Measurements from ENCODE around the gene POLR2E. TPM values are rescaled to one million over a fixed set of nuclear protein-coding genes. Genes with fewer than 3 reads are reported as not detected.
A peak's percentile ranks its signal among the peaks of the same experiment; 100 is the strongest.

The POLR2E gene
- total RNA-seq, 1 donor from 2014 or later = 140 TPM

DNA sequence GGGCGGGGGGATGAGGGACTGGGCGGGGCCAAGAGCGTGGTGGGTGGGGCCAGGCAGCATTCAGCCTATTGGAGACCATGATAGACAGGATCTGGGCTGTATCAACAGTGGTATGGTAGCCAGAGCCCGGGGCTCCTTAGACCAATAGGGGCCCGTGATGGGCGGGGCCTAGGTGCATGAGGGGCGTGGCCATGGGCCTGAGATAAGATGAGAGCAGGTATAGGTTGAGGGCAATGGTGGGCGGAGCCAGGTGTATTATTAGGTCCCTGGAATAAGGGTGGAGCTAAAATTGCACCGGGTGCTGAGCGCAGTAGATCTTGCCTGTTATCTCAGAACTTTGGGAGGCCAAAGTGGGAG is 50.0 kb downstream of the POLR2E start:
- Mint-ChIP-seq H3K27ac (ENCODE audit: unreplicated experiment) (no peak overlapping the region), H3K36me3 (ENCODE audit: unreplicated experiment) (no peaks in the 10 kb centered on the region), H3K4me1 (ENCODE audit: low read depth, unreplicated experiment) (peaks cover 2% of the 10 kb centered on the region), H3K27me3 (ENCODE audit: unreplicated experiment) (no peaks in the 10 kb centered on the region), H3K4me3 (ENCODE audit: unreplicated experiment) (no peak overlapping the region), H3K9me3 (ENCODE audit: unreplicated experiment) (peaks cover 4% of the 10 kb centered on the region)
- TF ChIP-seq, protein P1, sequence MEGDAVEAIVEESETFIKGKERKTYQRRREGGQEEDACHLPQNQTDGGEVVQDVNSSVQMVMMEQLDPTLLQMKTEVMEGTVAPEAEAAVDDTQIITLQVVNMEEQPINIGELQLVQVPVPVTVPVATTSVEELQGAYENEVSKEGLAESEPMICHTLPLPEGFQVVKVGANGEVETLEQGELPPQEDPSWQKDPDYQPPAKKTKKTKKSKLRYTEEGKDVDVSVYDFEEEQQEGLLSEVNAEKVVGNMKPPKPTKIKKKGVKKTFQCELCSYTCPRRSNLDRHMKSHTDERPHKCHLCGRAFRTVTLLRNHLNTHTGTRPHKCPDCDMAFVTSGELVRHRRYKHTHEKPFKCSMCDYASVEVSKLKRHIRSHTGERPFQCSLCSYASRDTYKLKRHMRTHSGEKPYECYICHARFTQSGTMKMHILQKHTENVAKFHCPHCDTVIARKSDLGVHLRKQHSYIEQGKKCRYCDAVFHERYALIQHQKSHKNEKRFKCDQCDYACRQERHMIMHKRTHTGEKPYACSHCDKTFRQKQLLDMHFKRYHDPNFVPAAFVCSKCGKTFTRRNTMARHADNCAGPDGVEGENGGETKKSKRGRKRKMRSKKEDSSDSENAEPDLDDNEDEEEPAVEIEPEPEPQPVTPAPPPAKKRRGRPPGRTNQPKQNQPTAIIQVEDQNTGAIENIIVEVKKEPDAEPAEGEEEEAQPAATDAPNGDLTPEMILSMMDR (IDR thresholded peaks at IDR 0.05; ENCODE audit: partially characterized antibody, unreplicated experiment) = no peak
- no peak for DNase-seq

DNA sequence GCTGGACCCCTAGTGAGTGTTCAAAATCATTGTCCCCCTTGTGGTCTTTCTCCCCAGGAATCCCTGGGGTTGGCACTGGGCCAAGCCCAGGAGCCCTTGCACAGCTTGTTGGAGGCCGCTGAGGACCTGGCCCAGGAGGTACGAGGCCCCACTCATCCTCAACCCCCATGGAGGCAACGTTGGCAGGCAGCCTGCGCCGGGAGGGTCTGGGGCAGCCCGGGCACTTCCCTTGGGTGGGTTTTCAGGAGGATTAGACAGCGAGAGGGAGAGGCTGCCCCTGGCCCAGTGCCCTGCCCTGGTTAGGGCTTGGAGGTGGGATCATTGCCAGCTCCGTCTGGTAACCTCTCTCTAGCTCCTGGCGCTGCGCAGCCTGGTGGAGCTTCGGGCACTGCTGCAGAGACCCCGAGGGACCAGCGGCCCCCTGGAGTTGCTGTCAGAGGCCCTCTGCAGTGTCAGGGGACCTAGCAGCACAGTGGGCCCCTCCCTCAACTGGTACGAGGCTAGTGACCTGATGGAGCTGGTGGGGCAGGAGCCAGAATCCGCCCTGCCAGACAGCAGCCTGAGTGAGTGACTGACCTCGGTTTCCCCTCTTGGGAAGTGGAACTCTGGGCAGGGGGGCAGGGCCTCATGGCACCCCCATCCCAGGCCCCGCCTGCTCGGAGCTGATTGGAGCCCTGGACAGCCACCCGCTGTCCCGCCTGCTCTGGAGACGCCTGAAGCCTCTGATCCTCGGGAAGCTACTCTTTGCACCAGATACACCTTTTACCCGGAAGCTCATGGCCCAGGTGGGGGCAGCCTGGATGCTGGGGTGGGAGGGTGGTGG is 52.3 kb downstream of the POLR2E start:
- Mint-ChIP-seq H3K27ac (ENCODE audit: unreplicated experiment) (no peak overlapping the region), H3K4me3 (ENCODE audit: unreplicated experiment) (no peak overlapping the region), H3K4me1 (ENCODE audit: low read depth, unreplicated experiment) (peaks cover 3% of the 10 kb centered on the region), H3K36me3 (ENCODE audit: unreplicated experiment) (no peaks in the 10 kb centered on the region), H3K9me3 (ENCODE audit: unreplicated experiment) (peaks cover 6% of the 10 kb centered on the region), H3K27me3 (ENCODE audit: unreplicated experiment) (peaks cover 4% of the 10 kb centered on the region)
- no peak for DNase-seq
- TF ChIP-seq, protein P1 (IDR thresholded peaks at IDR 0.05; ENCODE audit: partially characterized antibody, unreplicated experiment) = no peak

DNA sequence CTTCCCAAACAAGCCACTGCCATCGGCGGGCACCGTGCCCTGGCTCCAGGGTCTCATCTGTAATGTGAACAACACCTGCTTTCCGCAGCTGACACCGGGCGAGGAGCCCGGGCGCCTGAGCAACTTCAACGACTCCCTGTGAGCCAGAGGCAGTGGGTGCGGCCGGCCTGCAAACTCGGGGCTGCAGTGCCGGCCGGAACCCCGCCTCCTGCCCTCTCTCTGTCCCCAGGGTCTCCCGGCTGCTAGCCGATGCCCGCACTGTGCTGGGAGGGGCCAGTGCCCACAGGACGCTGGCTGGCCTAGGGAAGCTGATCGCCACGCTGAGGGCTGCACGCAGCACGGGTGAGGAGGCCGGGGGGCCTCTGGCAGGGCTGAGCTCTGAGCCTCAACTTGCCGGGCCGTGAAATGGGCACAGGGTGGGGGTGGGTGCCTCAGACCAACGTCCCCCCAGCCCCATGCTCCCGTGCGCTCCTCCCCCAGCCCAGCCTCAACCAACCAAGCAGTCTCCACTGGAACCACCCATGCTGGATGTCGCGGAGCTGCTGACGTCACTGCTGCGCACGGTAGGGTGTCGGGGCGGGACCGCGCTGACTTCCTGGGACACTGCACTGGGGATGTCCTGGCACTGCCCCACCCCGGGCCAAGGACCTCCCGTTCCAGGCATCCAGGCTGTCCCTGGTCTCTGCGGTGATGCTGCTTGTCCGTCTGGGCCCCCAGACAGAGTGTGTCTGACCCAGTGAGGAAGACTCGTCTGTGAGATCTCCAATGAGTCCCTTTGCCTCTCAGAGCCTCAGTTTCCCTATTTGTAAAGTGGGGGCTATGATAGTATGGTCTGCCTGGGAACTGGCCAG is 53.1 kb downstream of the POLR2E start:
- DNase-seq = no peak
- peaks cover 3% of the 10 kb centered on the region for H3K4me1 Mint-ChIP-seq (ENCODE audit: low read depth, unreplicated experiment)
- H3K36me3 Mint-ChIP-seq (ENCODE audit: unreplicated experiment) = no peaks in the 10 kb centered on the region
- H3K9me3 Mint-ChIP-seq (ENCODE audit: unreplicated experiment) = peaks cover 6% of the 10 kb centered on the region
- H3K27ac Mint-ChIP-seq (ENCODE audit: unreplicated experiment) = no peak overlapping the region
- peak overlapping the region; percentile 96 for H3K4me3 Mint-ChIP-seq (ENCODE audit: unreplicated experiment)
- H3K27me3 Mint-ChIP-seq (ENCODE audit: unreplicated experiment) = peaks cover 6% of the 10 kb centered on the region
- TF ChIP-seq, protein P1 (IDR thresholded peaks at IDR 0.05; ENCODE audit: partially characterized antibody, unreplicated experiment) = no peak

DNA sequence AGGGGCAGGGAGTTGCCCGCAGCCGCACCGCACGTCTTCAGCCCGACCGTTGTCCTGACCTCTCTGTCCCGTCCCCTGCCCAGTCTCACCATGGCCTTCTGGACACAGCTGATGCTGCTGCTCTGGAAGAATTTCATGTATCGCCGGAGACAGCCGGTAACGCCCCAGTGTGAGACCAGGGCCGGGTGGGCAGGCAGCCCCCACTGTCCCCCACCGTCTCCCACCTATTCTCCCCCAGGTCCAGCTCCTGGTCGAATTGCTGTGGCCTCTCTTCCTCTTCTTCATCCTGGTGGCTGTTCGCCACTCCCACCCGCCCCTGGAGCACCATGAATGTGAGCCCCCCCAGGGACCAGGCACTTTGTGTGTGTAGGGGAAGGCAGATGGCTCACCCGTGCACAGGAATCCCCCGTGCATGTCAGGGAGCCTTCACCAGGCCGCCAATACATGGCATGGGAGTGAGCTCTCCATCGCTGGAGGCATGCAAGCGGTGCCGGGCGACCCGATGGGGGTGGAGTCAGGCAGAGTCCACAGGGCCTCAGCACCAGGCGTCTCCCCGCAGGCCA is 53.8 kb downstream of the POLR2E start:
- Mint-ChIP-seq H3K36me3 (ENCODE audit: unreplicated experiment) (no peaks in the 10 kb centered on the region), H3K4me1 (ENCODE audit: low read depth, unreplicated experiment) (peaks cover 3% of the 10 kb centered on the region), H3K4me3 (ENCODE audit: unreplicated experiment) (peak overlapping the region; percentile 96), H3K27ac (ENCODE audit: unreplicated experiment) (peak overlapping the region; percentile 91), H3K9me3 (ENCODE audit: unreplicated experiment) (peaks cover 6% of the 10 kb centered on the region), H3K27me3 (ENCODE audit: unreplicated experiment) (peaks cover 6% of the 10 kb centered on the region)
- DNase-seq = peak; percentile 49
- TF ChIP-seq, protein P1 (IDR thresholded peaks at IDR 0.05; ENCODE audit: partially characterized antibody, unreplicated experiment) = no peak
